Trophoblast cell (in vitro differentiated cells and primary cell): ENCODE results near the gene ITPRIPL1. TPM values are rescaled to one million over a fixed set of nuclear protein-coding genes. Genes with fewer than 3 reads are reported as not detected.
A peak's percentile ranks its signal among the peaks of the same experiment; 100 is the strongest.

Experiments used
- DNase-seq, 2 donors: peaks; one replicate each; pipeline ENCODE4 v3.0.0-alpha.2; 2016
- H2AFZ ChIP-seq: 2 replicates; pipeline ENCODE4 v1.6.1; 2013; ENCODE audit warnings: low read length, moderate library complexity, mild to moderate bottlenecking; ENCODE audit not compliant: insufficient read depth, poor library complexity
- H2AK5ac ChIP-seq: 2 replicates; pipeline ENCODE4 v1.6.1; 2013; ENCODE audit warnings: mild to moderate bottlenecking, low read length
- H2BK120ac ChIP-seq: 2 replicates; pipeline ENCODE4 v1.6.1; 2013; ENCODE audit warnings: low read length, mild to moderate bottlenecking, moderate library complexity; ENCODE audit not compliant: insufficient read depth, poor library complexity
- H2BK12ac ChIP-seq: 2 replicates; pipeline ENCODE4 v1.6.1; 2013; ENCODE audit warnings: mild to moderate bottlenecking, low read length, moderate library complexity
- H2BK5ac ChIP-seq: 2 replicates; pipeline ENCODE4 v1.6.1; 2013; ENCODE audit warnings: low read length, low read depth, moderate library complexity, mild to moderate bottlenecking; ENCODE audit not compliant: poor library complexity
- H3K14ac ChIP-seq: 2 replicates; pipeline ENCODE4 v1.6.1; 2013; ENCODE audit warnings: mild to moderate bottlenecking, low read length
- H3K18ac ChIP-seq: 2 replicates; pipeline ENCODE4 v1.6.1; 2013; ENCODE audit warnings: mild to moderate bottlenecking, low read length
- H3K23ac ChIP-seq: 2 replicates; pipeline ENCODE4 v1.6.1; 2013; ENCODE audit warnings: low read length
- H3K27ac ChIP-seq: 2 replicates; pipeline ENCODE4 v1.5.1; 2013; ENCODE audit warnings: low read depth, mild to moderate bottlenecking, inconsistent platforms, low read length, moderate library complexity
- H3K27me3 ChIP-seq: 2 replicates; pipeline ENCODE4 v1.6.1; 2013; ENCODE audit warnings: inconsistent platforms, mild to moderate bottlenecking, low read length, moderate library complexity; ENCODE audit not compliant: insufficient read depth
- H3K36me3 ChIP-seq, 2 experiments: 1 replicate in 1 of 2; 2 replicates in 1 of 2; pipeline ENCODE4 v1.6.1; 2013; ENCODE audit warnings: low read length in 2 of 2, mild to moderate bottlenecking in 2 of 2, moderate library complexity in 1 of 2; ENCODE audit not compliant: insufficient read depth in 2 of 2, control insufficient read depth in 1 of 2
- H3K4ac ChIP-seq: 2 replicates; pipeline ENCODE4 v1.6.1; 2013; ENCODE audit warnings: low read depth, mild to moderate bottlenecking, low read length, moderate library complexity
- H3K4me1 ChIP-seq, 2 experiments: 1 replicate in 1 of 2; 2 replicates in 1 of 2; pipeline ENCODE4 v1.6.1; 2013; ENCODE audit warnings: low read length in 2 of 2, mild to moderate bottlenecking in 2 of 2, moderate library complexity in 1 of 2; ENCODE audit not compliant: insufficient read depth in 2 of 2, control insufficient read depth in 1 of 2
- H3K4me2 ChIP-seq: 2 replicates; pipeline ENCODE4 v1.6.1; 2013; ENCODE audit warnings: inconsistent platforms, mild to moderate bottlenecking, low read length, moderate library complexity
- H3K4me3 ChIP-seq: 2 replicates; pipeline ENCODE4 v1.5.1; 2013; ENCODE audit warnings: mild to moderate bottlenecking, low read depth, low read length, inconsistent platforms
- H3K79me1 ChIP-seq: one replicate; pipeline ENCODE4 v1.6.1; 2013; ENCODE audit warnings: low read length
- H3K79me2 ChIP-seq: 2 replicates; pipeline ENCODE4 v1.6.1; 2013; ENCODE audit warnings: low read length, mild to moderate bottlenecking; ENCODE audit not compliant: control insufficient read depth, insufficient read depth, poor library complexity
- H3K9ac ChIP-seq: 2 replicates; pipeline ENCODE4 v1.6.1; 2013; ENCODE audit warnings: mild to moderate bottlenecking, low read length
- H3K9me3 ChIP-seq: 2 replicates; pipeline ENCODE4 v1.6.1; 2013; ENCODE audit warnings: low read depth, mild to moderate bottlenecking, control low read depth, inconsistent platforms, low read length; ENCODE audit not compliant: insufficient read depth
- H4K12ac ChIP-seq: 2 replicates; pipeline ENCODE4 v1.6.1; 2013; ENCODE audit warnings: low read depth, mild to moderate bottlenecking, low read length, moderate library complexity
- H4K8ac ChIP-seq: 2 replicates; pipeline ENCODE4 v1.6.1; 2013; ENCODE audit warnings: low read depth, mild to moderate bottlenecking, low read length, moderate library complexity
- H4K91ac ChIP-seq: one replicate; pipeline ENCODE4 v1.6.1; 2013; ENCODE audit warnings: low read depth, mild to moderate bottlenecking, low read length, moderate library complexity
- WGBS: extraction: QIAGEN DNeasy Blood & Tissue Kit; methylation state at CpG from one replicate; pipeline ENCODE4 v1.1.7; 2013; ENCODE audit warnings: missing lambda C conversion rate; ENCODE audit not compliant: insufficient read length, insufficient coverage; ENCODE audit errors: extremely low coverage; 5-methylcytosine and 5-hydroxymethylcytosine counted together
- polyA plus RNA-seq: library from polyadenylated mRNA; stranded (reverse); fragments of 200-250 nt; gene quantifications from 2 replicates; pipeline ENCODE4 v1.2.3, GENCODE V29; 2013

ITPRIPL1 gene, protein sequence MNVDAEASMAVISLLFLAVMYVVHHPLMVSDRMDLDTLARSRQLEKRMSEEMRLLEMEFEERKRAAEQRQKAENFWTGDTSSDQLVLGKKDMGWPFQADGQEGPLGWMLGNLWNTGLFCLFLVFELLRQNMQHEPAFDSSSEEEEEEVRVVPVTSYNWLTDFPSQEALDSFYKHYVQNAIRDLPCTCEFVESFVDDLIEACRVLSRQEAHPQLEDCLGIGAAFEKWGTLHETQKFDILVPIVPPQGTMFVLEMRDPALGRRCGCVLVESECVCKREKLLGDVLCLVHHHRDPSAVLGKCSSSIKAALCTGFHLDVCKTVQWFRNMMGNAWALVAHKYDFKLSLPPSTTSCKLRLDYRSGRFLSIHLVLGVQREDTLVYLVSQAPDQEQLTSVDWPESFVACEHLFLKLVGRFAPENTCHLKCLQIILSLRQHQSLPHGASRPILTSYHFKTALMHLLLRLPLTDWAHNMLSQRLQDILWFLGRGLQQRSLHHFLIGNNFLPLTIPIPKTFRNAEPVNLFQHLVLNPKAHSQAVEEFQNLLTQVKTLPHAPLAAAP
- polyA plus RNA-seq = 1.4 and 1.5 TPM in 2 replicates

DNA sequence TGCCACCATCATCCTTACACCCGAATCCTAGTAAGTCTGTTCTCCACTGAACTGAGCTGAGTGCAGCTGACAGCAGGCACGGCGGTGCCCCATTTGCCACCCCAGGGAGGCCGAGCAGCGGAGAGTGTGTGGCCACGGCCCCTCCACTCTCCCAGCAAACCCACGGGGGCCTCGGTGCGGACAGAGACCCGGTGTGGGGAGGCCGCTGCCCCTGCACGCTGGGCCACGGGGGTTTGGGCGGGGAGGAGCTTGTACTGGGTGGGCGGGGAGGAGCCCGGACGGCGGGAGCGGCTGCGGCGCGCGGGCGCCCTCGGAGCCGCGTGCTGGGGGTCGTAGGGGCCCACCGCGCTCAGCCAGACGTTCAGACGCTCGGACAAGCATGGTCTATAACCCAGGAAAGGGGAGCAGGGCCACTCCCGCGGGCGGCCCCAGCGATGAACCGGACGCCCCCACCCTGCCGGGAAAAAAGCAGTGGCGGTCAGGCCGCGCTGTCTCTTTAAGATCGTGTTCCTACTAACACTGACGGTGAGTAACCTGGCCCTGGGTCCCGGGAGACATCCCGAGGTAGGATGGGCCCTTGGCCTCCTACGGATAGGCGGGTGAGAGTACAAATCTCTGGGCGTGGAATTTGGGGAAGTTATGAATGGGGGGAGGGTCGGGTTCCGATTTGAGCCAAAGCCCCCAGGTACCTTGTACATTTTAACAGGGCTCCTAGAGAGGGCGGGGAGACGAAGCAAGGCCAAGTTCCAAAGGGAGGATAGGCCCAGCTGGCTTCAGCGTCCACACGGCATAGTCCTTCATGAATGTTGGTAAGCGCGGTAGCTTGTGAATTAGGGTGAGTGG is at the start of gene ITPRIPL1:
TSS of gene ITPRIPL1 (plus strand) at position 277 of the 843 bp plus-strand sequence. CDS start at position 800, 523 bp downstream.
- Histone ChIP-seq H4K91ac (no peak within 1 kb of the TSS), H3K27ac (no peak within 1 kb of the TSS)

DNA sequence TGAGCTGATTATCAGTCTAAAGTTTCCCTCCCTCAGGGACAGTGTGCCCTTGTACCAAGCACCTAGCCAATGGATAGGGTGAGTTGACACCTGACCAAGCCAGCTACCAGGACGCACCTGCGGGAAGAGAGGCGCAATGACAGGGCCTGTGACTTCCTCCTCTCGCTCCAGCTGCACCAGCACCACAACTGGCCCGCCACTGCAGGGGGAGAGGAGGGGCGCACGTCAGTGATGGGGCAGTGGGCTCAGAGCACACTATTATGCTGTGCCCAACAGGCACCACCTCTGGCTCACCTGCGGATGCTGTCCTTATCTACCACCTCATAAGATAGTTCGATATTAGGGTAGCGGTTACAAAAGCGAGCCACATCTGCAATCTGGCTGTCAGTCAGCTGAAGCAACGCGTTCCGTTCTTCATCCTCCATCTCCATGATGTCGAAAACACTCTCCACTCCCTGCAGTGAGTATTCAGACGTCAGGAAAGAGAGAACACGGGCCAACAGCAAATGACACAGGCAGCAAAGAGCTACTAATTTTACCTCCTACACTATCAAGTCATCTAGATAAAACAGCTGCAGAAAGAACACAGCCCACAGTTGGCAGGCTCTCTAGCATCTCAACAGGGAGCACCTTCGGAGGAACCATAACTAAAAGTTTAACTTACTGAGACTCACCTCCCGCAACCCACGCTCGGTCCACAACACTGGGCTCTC is 48.2 kb upstream of the ITPRIPL1 start:
- Histone ChIP-seq H3K4ac (no peak overlapping the region), H3K27ac (no peak overlapping the region), H4K8ac (no peak overlapping the region), H3K79me1 (no peaks in the 10 kb centered on the region), H2BK120ac (no peak overlapping the region), H3K79me2 (no peaks in the 10 kb centered on the region), H3K4me3 (no peak overlapping the region), H3K36me3 (peaks cover 58 to 66% of the 10 kb centered on the region in 2 experiments), H3K4me2 (no peak overlapping the region), H3K23ac (no peak overlapping the region), H3K14ac (no peak overlapping the region), H2AK5ac (no peak overlapping the region), H2AFZ (no peak overlapping the region), H3K9me3 (peaks cover 2% of the 10 kb centered on the region), H4K91ac (no peak overlapping the region), H3K9ac (no peak overlapping the region), H4K12ac (no peak overlapping the region), H2BK5ac (no peak overlapping the region), H3K27me3 (no peaks in the 10 kb centered on the region), H3K4me1 (no peaks in the 10 kb centered on the region), H2BK12ac (no peak overlapping the region), H3K18ac (no peak overlapping the region)
- WGBS = no CpG with 5 or more reads among the region's 21 CpGs
- DNase-seq = no peak

More for the DNA sequence above, at the start of gene ITPRIPL1:
- peak within 1 kb of the TSS; percentile 45 for H3K9ac ChIP-seq
- peaks cover 2% of the 10 kb centered on the region in 2 experiments for H3K36me3 ChIP-seq
- peaks cover 30% of the 10 kb centered on the region for H3K27me3 ChIP-seq
- no peak within 1 kb of the TSS for H3K23ac ChIP-seq
- peak within 1 kb of the TSS; percentile 27 for H4K12ac ChIP-seq
- peak within 1 kb of the TSS; percentile 67 for H3K4me3 ChIP-seq
- H3K14ac ChIP-seq = peak within 1 kb of the TSS; percentile 21
- H3K4me1 ChIP-seq = peaks cover 7 to 18% of the 10 kb centered on the region in 2 experiments
- H2BK5ac ChIP-seq = no peak within 1 kb of the TSS
- peak within 1 kb of the TSS; percentile 9 for H3K18ac ChIP-seq
- peak within 1 kb of the TSS; percentile 97 for H2AFZ ChIP-seq
- H4K8ac ChIP-seq = peak within 1 kb of the TSS; percentile 25
- no peaks in the 10 kb centered on the region for H3K79me1 ChIP-seq
- no peak within 1 kb of the TSS for H2BK12ac ChIP-seq
- peak within 1 kb of the TSS; percentile 69 for H3K4me2 ChIP-seq
- WGBS = no CpG with 5 or more reads among the region's 58 CpGs
- H3K9me3 ChIP-seq = peaks cover 4% of the 10 kb centered on the region
- DNase-seq = no peak
- H3K4ac ChIP-seq = no peak within 1 kb of the TSS
- no peak within 1 kb of the TSS for H2AK5ac ChIP-seq
- no peak within 1 kb of the TSS for H2BK120ac ChIP-seq
- H3K79me2 ChIP-seq = peaks cover 3% of the 10 kb centered on the region

DNA sequence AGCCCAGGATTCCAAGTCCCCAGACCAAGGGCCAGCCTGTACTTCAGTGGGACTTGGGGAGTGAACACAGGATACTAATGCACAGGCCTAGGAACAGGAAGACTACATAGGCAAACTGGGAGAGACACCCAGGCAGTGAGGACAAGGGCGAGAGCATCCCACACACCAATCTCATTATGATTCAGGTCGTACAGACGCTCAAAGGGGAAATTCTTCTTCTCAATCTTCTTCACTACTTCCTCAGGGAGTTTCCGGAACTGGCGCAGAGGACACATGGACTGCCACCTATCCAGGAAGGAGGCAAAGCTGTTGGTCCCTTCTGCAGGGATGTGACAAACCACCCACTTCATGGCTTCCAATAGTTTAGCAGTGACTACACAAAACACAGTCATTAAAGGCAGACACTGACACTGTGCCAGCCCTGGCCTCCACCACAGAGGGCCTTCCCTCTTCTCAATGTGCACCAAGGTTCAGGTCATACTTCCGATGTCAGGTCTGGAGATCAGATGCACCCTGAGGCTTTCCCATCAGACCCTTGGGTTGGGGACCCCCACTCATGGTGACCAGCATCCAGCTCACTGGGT is 37.8 kb upstream of the ITPRIPL1 start:
- no peak overlapping the region for H4K8ac ChIP-seq
- H3K27ac ChIP-seq = no peak overlapping the region
- H3K79me2 ChIP-seq = no peaks in the 10 kb centered on the region
- no CpG with 5 or more reads among the region's 6 CpGs for WGBS
- DNase-seq = no peak
- no peak overlapping the region for H2BK120ac ChIP-seq
- no peak overlapping the region for H3K9ac ChIP-seq
- no peak overlapping the region for H4K91ac ChIP-seq
- H2BK5ac ChIP-seq = no peak overlapping the region
- no peak overlapping the region for H3K4me3 ChIP-seq
- no peaks in the 10 kb centered on the region for H3K4me1 ChIP-seq
- no peaks in the 10 kb centered on the region for H3K79me1 ChIP-seq
- H3K4me2 ChIP-seq = no peak overlapping the region
- H4K12ac ChIP-seq = no peak overlapping the region
- no peak overlapping the region for H3K4ac ChIP-seq
- H3K23ac ChIP-seq = no peak overlapping the region
- H3K9me3 ChIP-seq = no peaks in the 10 kb centered on the region
- H3K36me3 ChIP-seq = peaks cover 85 to 93% of the 10 kb centered on the region in 2 experiments
- H2AK5ac ChIP-seq = no peak overlapping the region
- H2AFZ ChIP-seq = no peak overlapping the region
- H3K14ac ChIP-seq = no peak overlapping the region
- no peak overlapping the region for H3K18ac ChIP-seq
- H3K27me3 ChIP-seq = no peaks in the 10 kb centered on the region
- no peak overlapping the region for H2BK12ac ChIP-seq

DNA sequence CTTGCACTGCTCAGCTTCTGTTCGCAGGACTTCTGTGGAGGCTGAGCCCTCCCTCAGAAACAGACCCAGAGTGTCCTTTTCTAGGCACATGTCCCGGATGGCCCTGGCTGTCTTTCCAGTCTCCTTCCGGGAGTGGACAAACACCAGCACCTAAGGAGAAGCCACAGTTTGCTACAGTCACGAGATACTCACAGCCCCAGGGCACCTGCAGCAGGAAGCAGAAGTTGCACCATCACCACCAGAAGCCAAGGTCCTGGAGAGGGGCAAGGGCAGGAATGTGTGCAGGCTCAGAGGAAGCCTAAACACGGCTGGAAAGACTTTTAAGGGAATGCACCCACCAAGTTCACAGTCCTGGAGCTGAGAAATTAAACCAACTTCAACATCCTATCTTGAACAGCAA is 33.4 kb upstream of the ITPRIPL1 start:
- no peak for DNase-seq
- H3K18ac ChIP-seq = no peak overlapping the region
- no peak overlapping the region for H2AFZ ChIP-seq
- no peaks in the 10 kb centered on the region for H3K79me2 ChIP-seq
- no peak overlapping the region for H2BK5ac ChIP-seq
- no peak overlapping the region for H3K9ac ChIP-seq
- no peak overlapping the region for H4K8ac ChIP-seq
- H3K79me1 ChIP-seq = no peaks in the 10 kb centered on the region
- H3K4me1 ChIP-seq = no peaks in the 10 kb centered on the region
- H3K4me2 ChIP-seq = no peak overlapping the region
- H4K12ac ChIP-seq = no peak overlapping the region
- H2BK120ac ChIP-seq = no peak overlapping the region
- no peaks in the 10 kb centered on the region for H3K27me3 ChIP-seq
- H3K14ac ChIP-seq = no peak overlapping the region
- H3K4ac ChIP-seq = no peak overlapping the region
- no peak overlapping the region for H4K91ac ChIP-seq
- no peaks in the 10 kb centered on the region for H3K9me3 ChIP-seq
- H3K4me3 ChIP-seq = no peak overlapping the region
- no CpG with 5 or more reads among the region's 5 CpGs for WGBS
- no peak overlapping the region for H3K23ac ChIP-seq
- H3K27ac ChIP-seq = no peak overlapping the region
- no peak overlapping the region for H2AK5ac ChIP-seq
- peaks cover 63 to 81% of the 10 kb centered on the region in 2 experiments for H3K36me3 ChIP-seq
- no peak overlapping the region for H2BK12ac ChIP-seq
